ENCODE results near the gene PARD3B. TPM values are rescaled to one million over a fixed set of nuclear protein-coding genes. Genes with fewer than 3 reads are reported as not detected.

Gene PARD3B
- total and polyA plus RNA-seq, 2 of the 4 experiments (the other 2 are of a cell fraction) = 3.3 to 15.6 TPM

- intact Hi-C loops (cut with micrococcal nuclease) = no loop called here
- H3K27ac ChIP-seq (ENCODE audit: insufficient read depth, low read length) = no peak overlapping the region
- no peaks in the 10 kb centered on the region for H3K79me1 ChIP-seq (ENCODE audit: low read depth in 1 of 2, low read length in 2 of 2)
- no peak overlapping the region for H2BK15ac ChIP-seq (ENCODE audit: low read depth, low read length)
- no peak overlapping the region for H2AFZ ChIP-seq (replicated peaks; ENCODE audit: low read length, poor library complexity)
- no peak overlapping the region for H4K91ac ChIP-seq (ENCODE audit: insufficient read depth, low read depth, low read length)
- H3K4ac ChIP-seq (ENCODE audit: low read depth, low read length) = no peak overlapping the region
- no TSS peak for BruUV-seq (replicated peaks)
- H3K9me1 ChIP-seq (ENCODE audit: insufficient read depth, low read length) = peaks cover 6% of the 10 kb centered on the region; the same call in 1 of the 2 replicates
- H3K18ac ChIP-seq (ENCODE audit: low read depth, low read length) = no peak overlapping the region
- no peak overlapping the region for H3K56ac ChIP-seq (ENCODE audit: extremely low read depth, insufficient read depth, low read length)
- H2AK9ac ChIP-seq (replicated peaks; ENCODE audit: low read depth, low read length, poor library complexity) = no peak overlapping the region
- peaks cover 3% of the 10 kb centered on the region; the same call in 1 of the 2 replicates for H3K36me3 ChIP-seq (ENCODE audit: control insufficient read depth, insufficient read depth, low read length)
- no peak overlapping the region for H3K23ac ChIP-seq (ENCODE audit: low read depth, low read length)
- TF ChIP-seq MAFK (IDR thresholded peaks at IDR 0.05; ENCODE audit: low read depth, low read length) (no peak), CEBPB (IDR thresholded peaks at IDR 0.05; ENCODE audit: low read depth, low read length) (no peak), POLR2A (IDR thresholded peaks at IDR 0.05; ENCODE audit: low read depth, low read length) (no peak), ELK1 (IDR thresholded peaks at IDR 0.05; ENCODE audit: borderline replicate concordance, low read depth, low read length) (no peak), CHD1 (IDR thresholded peaks at IDR 0.05; ENCODE audit: low read depth, low read length) (no peak), RCOR1 (IDR thresholded peaks at IDR 0.05; ENCODE audit: insufficient replicate concordance, low read length) (no peak), RAD21 (IDR thresholded peaks at IDR 0.05; ENCODE audit: low read length) (no peak), MAZ (IDR thresholded peaks at IDR 0.05; ENCODE audit: borderline replicate concordance, low read depth, low read length) (no peak), CTCF (conservative IDR thresholded peaks at IDR 0.05; ENCODE audit: low read depth, low read length) (no peak), BHLHE40 (IDR thresholded peaks at IDR 0.05; ENCODE audit: low read depth, low read length) (no peak), FOS (IDR thresholded peaks at IDR 0.05; ENCODE audit: low read depth, low read length) (no peak), RFX5 (IDR thresholded peaks at IDR 0.05; ENCODE audit: low read depth, low read length) (no peak), SMC3 (IDR thresholded peaks at IDR 0.05; ENCODE audit: low read depth, low read length) (no peak), MXI1 (IDR thresholded peaks at IDR 0.05; ENCODE audit: borderline replicate concordance, low read depth, low read length) (no peak), NFE2L2 (IDR thresholded peaks at IDR 0.05; ENCODE audit: low read depth, low read length) (no peak), USF2 (IDR thresholded peaks at IDR 0.05; ENCODE audit: low read depth, low read length) (no peak)
- no peaks in the 10 kb centered on the region for H3K9me3 ChIP-seq (ENCODE audit: control insufficient read depth, insufficient read depth, low read length)
- no peak overlapping the region for H4K8ac ChIP-seq (ENCODE audit: low read depth in 2 of 2, low read length in 2 of 2)
- H3K9ac ChIP-seq (ENCODE audit: low read depth, low read length) = no peak overlapping the region
- H3K4me2 ChIP-seq (ENCODE audit: low read depth, low read length) = no peak overlapping the region
- H2BK120ac ChIP-seq (ENCODE audit: low read depth, low read length) = no peak overlapping the region
- H2BK5ac ChIP-seq (ENCODE audit: low read depth, low read length, poor library complexity, severe bottlenecking) = no peak overlapping the region
- POLR2A ChIA-PET (ENCODE audit: unreplicated experiment) = no interaction called here
- no peak overlapping the region for H3K4me3 ChIP-seq (ENCODE audit: insufficient read depth, low read depth, low read length)
- H3K27me3 ChIP-seq (ENCODE audit: control insufficient read depth, insufficient read depth, low read length) = no peaks in the 10 kb centered on the region
- in situ Hi-C loops (cut with MboI; ENCODE audit: low sequenced_read_pairs) = no loop called here
- peaks cover 4% of the 10 kb centered on the region; the same call in 1 of the 2 replicates for H4K20me1 ChIP-seq (ENCODE audit: insufficient read depth, low read length)
- H2BK20ac ChIP-seq (ENCODE audit: low read depth, low read length) = no peak overlapping the region
- no peak overlapping the region for H4K5ac ChIP-seq (ENCODE audit: low read depth, low read length)
- dilution Hi-C loops (cut with HindIII; ENCODE audit: low sequenced_read_pairs, unreplicated experiment) = no loop called here
- DNase-seq = no peak
- WGBS, 2 experiments (ENCODE audit: extremely low coverage in 2 of 2, insufficient read length in 1 of 2) = no CpG with 5 or more reads among the region's 5 CpGs
- CTCF ChIA-PET = no interaction called here
- H3K14ac ChIP-seq (replicated peaks; ENCODE audit: low read depth, low read length) = no peak overlapping the region
- no peak overlapping the region for H2AK5ac ChIP-seq (ENCODE audit: low read depth, low read length)
- no peak for ATAC-seq (ENCODE audit: low read depth)
- peaks cover 5% of the 10 kb centered on the region; the same call in 1 of the 2 replicates for H3K4me1 ChIP-seq (ENCODE audit: control insufficient read depth, insufficient read depth, low read length)
These were observed 648.0 kb downstream of the PARD3B start for GRCh38 chr2:205193125-205193835.
